ENCODE measurements around the gene NSFL1C.
"Not testable (repeated sequence)": the region's sequence is repeated elsewhere in the genome, so short reads cannot be mapped to it uniquely, and the experiment has no call there.

NSFL1C gene

GRCh38 chr20:1403624-1404023 lies 63.0 kb downstream of the NSFL1C start:
- Mint-ChIP-seq H3K9me3 (peaks cover 39% of the 10 kb centered on the region), H3K27me3 (ENCODE audit: low read depth, poor library complexity) (no peaks in the 10 kb centered on the region), H3K36me3 (ENCODE audit: low read depth) (peaks cover 5% of the 10 kb centered on the region), H3K4me1 (peaks cover 42% of the 10 kb centered on the region), H3K27ac (no peak overlapping the region), H3K4me3 (no peak overlapping the region)
- DNase-seq, result no peak
- no peak for TF ChIP-seq CTCF (IDR thresholded peaks at IDR 0.05)

GRCh38 chr20:1402149-1402548 lies 64.5 kb downstream of the NSFL1C start:
- no peak overlapping the region for H3K4me3 Mint-ChIP-seq
- no peak for DNase-seq
- no peaks in the 10 kb centered on the region for H3K27me3 Mint-ChIP-seq (ENCODE audit: low read depth, poor library complexity)
- peaks cover 5% of the 10 kb centered on the region for H3K36me3 Mint-ChIP-seq (ENCODE audit: low read depth)
- peaks cover 30% of the 10 kb centered on the region for H3K9me3 Mint-ChIP-seq
- no peak overlapping the region for H3K27ac Mint-ChIP-seq
- no peak for TF ChIP-seq CTCF (IDR thresholded peaks at IDR 0.05)
- H3K4me1 Mint-ChIP-seq, result peaks cover 49% of the 10 kb centered on the region

- no peak overlapping the region for H3K27ac Mint-ChIP-seq
- peaks cover 24% of the 10 kb centered on the region for H3K9me3 Mint-ChIP-seq
- H3K4me3 Mint-ChIP-seq, result no peak overlapping the region
- H3K4me1 Mint-ChIP-seq, result peaks cover 49% of the 10 kb centered on the region
- peaks cover 5% of the 10 kb centered on the region for H3K36me3 Mint-ChIP-seq (ENCODE audit: low read depth)
- no peak for TF ChIP-seq CTCF (IDR thresholded peaks at IDR 0.05)
- peaks cover 6% of the 10 kb centered on the region for H3K27me3 Mint-ChIP-seq (ENCODE audit: low read depth, poor library complexity)
- DNase-seq, result no peak
Observed at GRCh38 chr20:1401451-1401907, 65.2 kb downstream of the NSFL1C start.

GRCh38 chr20:1399678-1400366 lies 66.8 kb downstream of the NSFL1C start:
- H3K27ac Mint-ChIP-seq; H3K36me3 Mint-ChIP-seq (ENCODE audit: low read depth); DNase-seq; H3K4me3 Mint-ChIP-seq: not testable (repeated sequence)
- Mint-ChIP-seq H3K4me1 (peaks cover 49% of the 10 kb centered on the region), H3K9me3 (peaks cover 18% of the 10 kb centered on the region), H3K27me3 (ENCODE audit: low read depth, poor library complexity) (peaks cover 10% of the 10 kb centered on the region)

GRCh38 chr20:1398185-1398584 lies 68.5 kb downstream of the NSFL1C start:
- Mint-ChIP-seq H3K27me3 (ENCODE audit: low read depth, poor library complexity) (peaks cover 16% of the 10 kb centered on the region), H3K4me1 (peaks cover 57% of the 10 kb centered on the region)
- DNase-seq; H3K36me3 Mint-ChIP-seq (ENCODE audit: low read depth); H3K9me3 Mint-ChIP-seq; H3K4me3 Mint-ChIP-seq; H3K27ac Mint-ChIP-seq: not testable (repeated sequence)

GRCh38 chr20:1397710-1398109 lies 68.9 kb downstream of the NSFL1C start:
- H3K9me3 Mint-ChIP-seq, result peaks cover 5% of the 10 kb centered on the region
- no peak overlapping the region for H3K27ac Mint-ChIP-seq
- TF ChIP-seq CTCF (IDR thresholded peaks at IDR 0.05), result no peak
- no peaks in the 10 kb centered on the region for H3K36me3 Mint-ChIP-seq (ENCODE audit: low read depth)
- no peak overlapping the region for H3K4me3 Mint-ChIP-seq
- DNase-seq, result no peak
- H3K4me1 Mint-ChIP-seq, result peaks cover 58% of the 10 kb centered on the region
- peaks cover 16% of the 10 kb centered on the region for H3K27me3 Mint-ChIP-seq (ENCODE audit: low read depth, poor library complexity)

GRCh38 chr20:1396702-1397101 lies 69.9 kb downstream of the NSFL1C start:
- H3K36me3 Mint-ChIP-seq (ENCODE audit: low read depth), result no peaks in the 10 kb centered on the region
- no peak overlapping the region for H3K27ac Mint-ChIP-seq
- no peaks in the 10 kb centered on the region for H3K9me3 Mint-ChIP-seq
- TF ChIP-seq CTCF (IDR thresholded peaks at IDR 0.05), result no peak
- peaks cover 16% of the 10 kb centered on the region for H3K27me3 Mint-ChIP-seq (ENCODE audit: low read depth, poor library complexity)
- peaks cover 53% of the 10 kb centered on the region for H3K4me1 Mint-ChIP-seq
- no peak overlapping the region for H3K4me3 Mint-ChIP-seq
- no peak for DNase-seq

All from nephron progenitor cell (in vitro differentiated cells).